Dedifferentiated amniotic fluid mesenchymal stem cell (primary cell): ENCODE results near the gene KCNIP1.
"Not testable (repeated sequence)": the region's sequence is repeated elsewhere in the genome, so short reads cannot be mapped to it uniquely, and the experiment has no call there.

ENCODE experiments used
- DNase-seq: peaks from one replicate; pipeline ENCODE4 v3.0.0-alpha.2; 2016; ENCODE audit errors: extremely low spot score

Gene KCNIP1

GRCh38 chr5:170536525-170536924, 32.7 kb downstream of the KCNIP1 start:
- DNase-seq = no peak

- DNase-seq = no peak
Observed at GRCh38 chr5:170537451-170538095, 33.8 kb downstream of the KCNIP1 start.

DNA sequence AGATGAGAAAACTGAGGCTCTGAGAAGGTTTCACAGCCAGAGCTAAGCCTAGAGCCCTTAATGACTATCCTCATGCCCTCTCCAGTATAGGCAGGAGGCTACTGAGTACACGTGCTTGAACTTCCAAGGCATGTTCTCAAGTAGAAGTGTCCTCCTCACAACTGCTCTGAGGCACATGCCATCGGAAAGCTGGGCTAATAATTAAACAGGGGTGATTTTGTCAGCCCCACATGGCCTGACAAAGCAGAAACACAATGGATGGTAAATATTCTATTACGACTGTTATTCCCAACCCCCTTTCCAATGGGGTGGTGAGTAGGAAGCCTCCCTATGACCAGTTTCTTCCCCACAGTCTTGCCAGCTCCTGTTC, 34.3 kb downstream of the KCNIP1 start:
- no peak for DNase-seq

GRCh38 chr5:170538696-170539586, 35.1 kb downstream of the KCNIP1 start:
- no peak for DNase-seq

GRCh38 chr5:170540271-170540670, 36.5 kb downstream of the KCNIP1 start:
- no peak for DNase-seq

DNA sequence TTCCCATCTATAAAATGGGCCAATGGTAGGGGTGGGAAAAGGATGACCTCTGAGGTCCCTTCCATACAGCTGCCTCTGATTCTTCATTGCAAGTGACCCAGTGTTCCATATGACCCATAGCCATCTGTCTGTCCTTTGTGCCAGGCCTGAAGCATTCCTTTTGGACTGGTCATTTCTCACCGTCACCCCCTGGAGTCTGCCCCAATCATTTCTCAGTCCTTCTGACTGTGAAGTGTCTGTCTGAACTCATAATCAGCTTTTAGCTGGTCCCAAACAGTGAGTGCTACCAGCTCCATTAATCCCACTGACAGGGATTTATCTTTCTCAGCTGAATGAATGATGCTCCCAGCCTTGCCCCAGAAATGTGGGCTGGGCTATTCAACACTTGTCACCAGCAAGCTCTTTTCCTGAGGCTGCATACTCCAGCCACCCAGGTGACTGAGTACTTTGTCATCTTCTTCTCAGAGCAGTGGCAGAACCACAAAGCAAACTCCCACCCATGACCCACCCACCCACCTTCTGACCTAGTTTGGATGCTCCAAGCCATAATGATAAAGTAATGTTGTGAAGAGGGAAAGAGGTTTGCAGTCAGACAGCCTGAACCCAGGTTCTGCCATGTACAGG, 37.4 kb downstream of the KCNIP1 start:
- DNase-seq = no peak

DNA sequence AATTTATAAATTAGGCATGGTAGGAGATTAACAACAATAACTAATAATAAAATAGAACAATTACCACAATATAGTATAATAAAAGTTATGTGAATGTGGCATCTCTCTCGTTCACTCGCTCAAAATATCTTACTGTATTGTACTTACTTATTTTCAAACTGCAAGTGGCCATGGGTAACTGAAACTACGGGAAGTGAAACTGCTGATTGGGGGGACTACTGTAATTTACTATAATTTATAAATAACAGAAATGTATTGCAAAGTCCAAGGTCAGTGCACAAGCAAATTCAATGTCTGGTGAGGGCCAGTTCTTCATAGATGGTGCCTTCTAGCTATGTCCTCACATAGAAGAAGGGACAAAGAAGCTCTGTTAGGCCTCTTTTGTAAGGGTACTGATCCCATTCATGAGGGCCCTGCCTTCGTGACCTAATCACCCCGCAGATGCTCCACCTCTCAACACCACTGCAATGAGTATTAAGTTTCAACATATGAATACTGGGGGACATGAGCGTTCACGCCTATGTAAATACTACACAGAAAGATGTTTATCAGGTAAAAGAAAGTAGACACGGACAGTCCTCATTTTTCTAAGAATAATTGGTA, 39.0 kb downstream of the KCNIP1 start:
- no peak for DNase-seq

- no peak for DNase-seq
Observed at GRCh38 chr5:170545313-170545712, 41.5 kb downstream of the KCNIP1 start.

DNA sequence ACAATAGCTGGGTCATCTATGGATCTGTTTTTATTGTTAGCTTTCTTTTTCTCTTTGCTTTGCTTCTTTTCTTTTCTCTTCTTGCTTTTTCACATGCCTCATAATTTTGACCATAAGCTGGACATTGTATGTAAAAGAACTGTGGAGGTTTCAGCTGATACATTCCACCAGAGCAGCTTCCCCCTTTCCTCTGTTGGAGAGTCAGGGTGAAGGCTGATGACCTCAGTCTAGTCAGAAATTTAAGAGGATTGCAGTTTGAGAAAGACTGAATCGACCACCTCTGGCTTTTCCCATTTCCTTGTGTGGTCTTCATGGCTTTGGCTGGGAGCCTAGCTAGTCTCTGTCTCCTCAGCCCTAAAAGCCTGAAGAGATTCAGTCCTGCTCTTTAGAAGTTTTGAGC, 42.0 kb downstream of the KCNIP1 start:
- no peak for DNase-seq

DNA sequence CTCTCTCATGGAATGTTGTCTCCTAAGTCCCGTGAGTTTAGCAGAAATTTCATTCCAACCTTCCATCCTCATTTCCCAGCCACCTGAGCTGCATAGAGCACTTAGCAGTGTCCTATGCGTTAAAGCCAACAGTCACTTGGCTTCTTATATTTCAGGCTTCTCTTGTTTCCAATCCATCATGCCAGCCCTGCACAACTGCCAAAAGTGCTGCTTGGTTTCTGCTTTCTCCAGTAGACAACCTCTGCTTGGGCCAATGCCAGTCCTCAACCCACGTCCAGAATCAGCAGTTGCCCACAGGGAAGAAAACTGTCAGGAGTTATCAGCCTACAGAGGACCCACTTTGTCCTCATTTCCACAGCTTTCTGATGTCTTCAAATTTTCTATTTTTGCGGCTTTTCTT, 42.5 kb downstream of the KCNIP1 start:
- DNase-seq = no peak

GRCh38 chr5:170550382-170550781, 46.6 kb downstream of the KCNIP1 start:
- DNase-seq = not testable (repeated sequence)

DNA sequence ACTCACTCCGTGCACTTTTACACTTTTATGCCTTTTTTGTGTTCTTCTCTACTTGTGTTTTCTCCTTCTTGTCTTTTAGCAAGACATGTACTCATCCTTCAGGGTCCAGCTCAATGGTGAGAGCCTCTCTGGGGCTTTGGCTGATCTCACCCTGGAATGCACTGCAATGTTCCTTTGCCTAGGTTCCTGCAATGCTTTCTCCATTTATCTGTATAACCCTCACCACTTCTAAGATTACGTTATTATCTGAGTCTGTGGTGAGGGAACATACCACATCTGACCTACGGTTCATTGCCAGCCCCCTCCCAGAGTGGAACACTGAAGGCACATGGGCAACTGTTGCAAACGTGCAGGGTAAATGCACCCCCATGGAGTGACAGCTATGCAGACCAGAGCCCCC, 47.3 kb downstream of the KCNIP1 start:
- no peak for DNase-seq

DNA sequence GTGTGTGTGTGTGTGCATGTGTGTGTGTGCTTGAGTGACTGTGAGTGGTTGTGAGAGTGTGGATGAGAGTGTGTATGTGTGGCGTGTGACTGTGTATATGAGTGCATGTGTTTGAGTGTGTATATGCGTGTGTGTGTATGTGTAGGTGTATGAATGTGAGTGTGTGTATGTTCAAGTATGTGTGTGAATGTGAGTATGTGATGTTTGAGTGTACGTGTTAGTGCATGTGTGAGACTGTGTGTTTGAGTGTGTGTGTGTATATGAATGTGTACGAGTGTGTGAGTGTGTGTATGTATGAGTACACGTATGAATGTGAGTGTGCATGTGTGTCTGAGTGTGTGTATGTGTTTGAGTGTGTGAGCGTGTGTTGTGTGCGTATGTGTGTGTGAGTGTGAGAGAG, 47.8 kb downstream of the KCNIP1 start:
- DNase-seq = no peak

GRCh38 chr5:170552621-170553115, 48.8 kb downstream of the KCNIP1 start:
- DNase-seq = no peak

- DNase-seq = no peak
Observed at GRCh38 chr5:170553218-170553617, 49.4 kb downstream of the KCNIP1 start.

- no peak for DNase-seq
Observed at GRCh38 chr5:170554521-170555267, 50.9 kb downstream of the KCNIP1 start.

DNA sequence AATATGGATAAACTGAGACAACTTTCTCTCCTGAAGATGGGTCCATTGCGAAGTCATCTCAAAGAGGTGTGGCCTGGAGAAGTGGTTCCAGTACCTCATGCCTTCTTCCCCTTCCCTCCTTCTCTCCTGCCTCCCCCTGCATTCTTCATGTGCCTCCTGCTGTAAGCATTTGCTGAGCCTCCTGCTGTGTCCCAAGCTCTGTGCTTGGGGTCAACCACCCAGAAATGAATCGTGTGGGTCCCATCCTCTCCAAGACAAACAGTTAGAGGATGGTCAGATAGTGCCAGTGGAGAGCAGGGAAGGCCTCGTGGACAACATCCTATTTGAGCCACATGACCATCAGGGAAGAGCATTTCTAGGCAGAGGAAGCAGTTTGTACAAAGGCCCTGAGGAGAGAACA, 53.5 kb downstream of the KCNIP1 start:
- no peak for DNase-seq

- no peak for DNase-seq
Observed at GRCh38 chr5:170559296-170559695, 55.5 kb downstream of the KCNIP1 start.

DNA sequence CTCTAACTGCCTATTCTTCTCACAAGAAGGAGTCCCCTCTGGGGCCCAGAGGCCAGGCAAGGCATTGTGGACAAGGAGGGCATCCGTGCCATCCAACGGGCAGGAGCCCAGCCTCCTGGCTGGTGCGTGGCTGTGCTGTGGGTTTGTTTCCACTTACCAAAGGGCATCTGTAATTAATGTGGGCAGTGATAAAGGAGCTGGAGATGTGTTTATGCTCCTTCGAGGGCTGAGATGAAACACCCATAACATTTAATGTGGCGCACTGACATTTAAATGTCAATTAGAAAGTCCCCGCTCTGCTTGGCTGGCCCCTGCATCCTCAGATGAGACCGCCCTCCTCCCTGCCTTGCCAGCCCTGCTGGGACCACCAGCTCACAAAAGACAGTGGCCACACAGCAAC, 57.1 kb downstream of the KCNIP1 start:
- DNase-seq = no peak

GRCh38 chr5:170562166-170562874, 58.5 kb downstream of the KCNIP1 start:
- no peak for DNase-seq

DNA sequence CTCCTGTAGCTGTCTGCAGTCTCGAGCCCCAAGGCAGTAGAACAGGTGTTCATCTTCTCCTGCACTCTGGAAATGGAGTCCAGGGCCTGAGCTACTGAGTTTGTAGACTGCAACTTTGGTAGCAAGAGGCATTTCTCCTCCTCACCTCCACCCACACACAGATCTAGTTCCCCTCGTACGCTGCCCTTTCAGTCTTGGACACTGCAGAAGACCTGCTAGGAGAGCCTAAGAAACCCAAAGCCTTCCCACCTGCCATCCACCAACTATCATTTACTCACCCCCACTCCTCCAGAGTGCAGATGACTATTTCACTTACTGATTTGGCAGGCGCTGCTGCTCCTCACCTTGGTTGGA, 59.0 kb downstream of the KCNIP1 start:
- no peak for DNase-seq
